GM23338 (cell line): ENCODE measurements around the gene RASGRP3. TPM values are rescaled to one million over a fixed set of nuclear protein-coding genes. Genes with fewer than 3 reads are reported as not detected.

ENCODE experiments used
- ATAC-seq: fragments of 200-7000 bp; cut with Tn5 transposase; 3 replicates; pipeline ENCODE4 v1.9.1; 2020
- DNase-seq: peaks from one replicate; pipeline ENCODE4 v3.0.0-alpha.2; 2015; ENCODE audit warnings: low spot score
- H2AFZ ChIP-seq: fragments of 200-600 bp; sonication (generic); 2 replicates; pipeline ENCODE4 v1.8.0; 2016; ENCODE audit warnings: antibody characterized with exemption, mild to moderate bottlenecking, moderate library complexity
- H3F3A ChIP-seq: fragments of 200-600 bp; sonication (generic); replicated peaks from 2 replicates; pipeline ENCODE4 v1.8.0; 2017; ENCODE audit warnings: antibody characterized with exemption, mixed run types, low read depth
- H3K27ac ChIP-seq: fragments of 200-600 bp; sonication (generic); 2 replicates; pipeline ENCODE4 v1.6.1; 2016; ENCODE audit warnings: low read depth
- H3K27me3 ChIP-seq: fragments of 200-600 bp; sonication (generic); 2 replicates; pipeline ENCODE4 v1.8.0; 2016; ENCODE audit warnings: mild to moderate bottlenecking, mixed run types, moderate library complexity; ENCODE audit not compliant: insufficient read depth
- H3K36me3 ChIP-seq: fragments of 200-600 bp; sonication (generic); 2 replicates; pipeline ENCODE4 v1.8.0; 2016; ENCODE audit warnings: mild to moderate bottlenecking; ENCODE audit not compliant: insufficient read depth
- H3K4me1 ChIP-seq: fragments of 200-600 bp; sonication (generic); 2 replicates; pipeline ENCODE4 v1.8.0; 2016; ENCODE audit warnings: mild to moderate bottlenecking, moderate library complexity; ENCODE audit not compliant: insufficient read depth
- H3K4me2 ChIP-seq: fragments of 200-600 bp; sonication (generic); 2 replicates; pipeline ENCODE4 v1.7.1; 2017; ENCODE audit warnings: mixed run types
- H3K4me3 ChIP-seq: fragments of 200-600 bp; sonication (generic); 2 replicates; pipeline ENCODE4 v1.6.1; 2016; ENCODE audit warnings: mixed run types
- H3K79me2 ChIP-seq: fragments of 200-600 bp; sonication (generic); replicated peaks from 2 replicates; pipeline ENCODE4 v1.8.0; 2017; ENCODE audit warnings: mild to moderate bottlenecking; ENCODE audit not compliant: insufficient read depth
- H3K9me2 ChIP-seq: fragments of 200-600 bp; sonication (generic); 2 replicates; pipeline ENCODE4 v1.8.0; 2017; ENCODE audit not compliant: insufficient read depth
- H4K20me1 ChIP-seq: fragments of 200-600 bp; sonication (generic); replicated peaks from 2 replicates; pipeline ENCODE4 v1.8.0; 2017; ENCODE audit warnings: mild to moderate bottlenecking; ENCODE audit not compliant: insufficient read depth
- H3K27ac Mint-ChIP-seq: 2 replicates; pipeline ENCODE4 v1.8.0; 2020; ENCODE audit warnings: inconsistent platforms, mild to moderate bottlenecking, moderate library complexity, mixed read lengths
- H3K27me3 Mint-ChIP-seq: 3 replicates; pipeline ENCODE4 v1.8.0; 2022; ENCODE audit warnings: low read depth, mild to moderate bottlenecking, moderate library complexity, mixed read lengths, inconsistent platforms; ENCODE audit not compliant: insufficient read depth, poor library complexity
- H3K36me3 Mint-ChIP-seq: 3 replicates; pipeline ENCODE4 v1.8.0; 2021; ENCODE audit warnings: low read depth, mild to moderate bottlenecking, inconsistent platforms, moderate library complexity, mixed read lengths
- H3K4me1 Mint-ChIP-seq: 3 replicates; pipeline ENCODE4 v1.8.0; 2020; ENCODE audit warnings: mild to moderate bottlenecking, inconsistent platforms, mixed read lengths
- H3K4me3 Mint-ChIP-seq: 3 replicates; pipeline ENCODE4 v1.8.0; 2021; ENCODE audit warnings: moderate library complexity, mild to moderate bottlenecking, inconsistent platforms, mixed read lengths
- H3K9me3 Mint-ChIP-seq: 3 replicates; pipeline ENCODE4 v1.8.0; 2020; ENCODE audit warnings: moderate library complexity, mild to moderate bottlenecking, inconsistent platforms, mixed read lengths
- CREB1 ChIP-seq: fragments of 250-450 bp; sonication (Bioruptor Pico); IDR thresholded peaks from 2 replicates; pipeline ENCODE4 v1.5.0; 2020; ENCODE audit warnings: low read depth, mild to moderate bottlenecking, moderate library complexity
- EZH2 ChIP-seq: fragments of 200-600 bp; sonication (generic); IDR thresholded peaks from one replicate; pipeline ENCODE4 v1.8.0; 2017; ENCODE audit warnings: antibody characterized with exemption, mild to moderate bottlenecking, low read depth; ENCODE audit not compliant: unreplicated experiment
- POLR2AphosphoS5 ChIP-seq: IDR thresholded peaks from 2 replicates; pipeline ENCODE4 v1.6.1; 2016; ENCODE audit warnings: antibody characterized with exemption, low read depth
- STAT1 ChIP-seq: IDR thresholded peaks from one replicate; pipeline ENCODE4 v1.6.1; 2016; ENCODE audit warnings: antibody characterized with exemption; ENCODE audit not compliant: unreplicated experiment
- ZNF114 ChIP-seq: fragments of 250-450 bp; sonication (Bioruptor Pico); IDR thresholded peaks from 2 replicates; pipeline ENCODE4 v1.5.0; 2020; ENCODE audit warnings: mild to moderate bottlenecking, moderate library complexity
- ZNF331 ChIP-seq: fragments of 250-450 bp; sonication (Bioruptor Pico); IDR thresholded peaks from 2 replicates; pipeline ENCODE4 v1.5.0; 2020; ENCODE audit warnings: low read depth, mild to moderate bottlenecking, moderate library complexity
- polyA plus RNA-seq: library from polyadenylated mRNA; unstranded; fragments of >200 nt; fragmentation: Nextera tagmentation; extraction: Ambion mirVana; gene quantifications from 2 replicates; pipeline ENCODE4 v1.2.1, GENCODE V29; 2016
- total RNA-seq: library from RNA; depleted of rRNA; stranded (reverse); fragments of >200 nt; shearing (Covaris generic); gene quantifications from 2 replicates; pipeline ENCODE4 v1.2.3, GENCODE V29; 2014
- TF ChIP-seq, protein P1 (sequence below): fragments of 250-450 bp; sonication (Bioruptor Pico); IDR thresholded peaks from 2 replicates; pipeline ENCODE4 v1.5.0; 2020; ENCODE audit warnings: mild to moderate bottlenecking, moderate library complexity
- TF ChIP-seq, protein P2 (sequence below): IDR thresholded peaks from 2 replicates; pipeline ENCODE4 v1.6.1; 2016; ENCODE audit warnings: antibody characterized with exemption
- TF ChIP-seq, protein P3 (sequence below), 2 experiments: fragments of 200-600 bp in 1 of 2; sonication (generic) in 1 of 2; conservative IDR thresholded peaks; 2 replicates each; pipeline versions ENCODE4 v1.5.1 to v1.6.1; 2016 to 2017; ENCODE audit warnings: antibody characterized with exemption in 2 of 2, low read depth in 2 of 2, mild to moderate bottlenecking in 2 of 2, moderate library complexity in 1 of 2
- TF ChIP-seq, protein P4 (sequence below): IDR thresholded peaks from one replicate; pipeline ENCODE4 v1.6.1; 2018; ENCODE audit warnings: antibody characterized with exemption; ENCODE audit not compliant: unreplicated experiment

RASGRP3 gene
- total and polyA plus RNA-seq, 2 experiments from 2014 or later, result 0.19 to 0.69 TPM

DNA sequence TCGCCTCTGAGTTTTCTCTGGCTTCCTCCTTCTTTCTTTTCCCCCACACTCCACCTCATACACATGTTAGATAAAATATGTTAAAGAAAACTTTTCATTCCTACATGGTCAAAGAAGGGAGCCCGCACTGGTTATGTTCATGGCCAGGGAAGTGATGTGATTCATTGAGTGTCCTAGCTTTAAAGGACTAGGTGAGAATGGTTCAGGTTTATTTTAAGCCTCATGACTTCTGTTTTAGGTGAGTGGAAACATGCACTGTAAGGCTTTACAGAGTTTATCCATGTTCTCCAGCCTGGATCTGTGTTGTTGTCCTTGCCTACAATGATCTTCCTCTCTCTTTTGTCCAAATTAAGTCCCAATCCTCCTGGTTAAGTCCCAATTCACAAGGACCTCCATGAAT, 56.5 kb downstream of the RASGRP3 start (continued):
- TF ChIP-seq, protein P1, sequence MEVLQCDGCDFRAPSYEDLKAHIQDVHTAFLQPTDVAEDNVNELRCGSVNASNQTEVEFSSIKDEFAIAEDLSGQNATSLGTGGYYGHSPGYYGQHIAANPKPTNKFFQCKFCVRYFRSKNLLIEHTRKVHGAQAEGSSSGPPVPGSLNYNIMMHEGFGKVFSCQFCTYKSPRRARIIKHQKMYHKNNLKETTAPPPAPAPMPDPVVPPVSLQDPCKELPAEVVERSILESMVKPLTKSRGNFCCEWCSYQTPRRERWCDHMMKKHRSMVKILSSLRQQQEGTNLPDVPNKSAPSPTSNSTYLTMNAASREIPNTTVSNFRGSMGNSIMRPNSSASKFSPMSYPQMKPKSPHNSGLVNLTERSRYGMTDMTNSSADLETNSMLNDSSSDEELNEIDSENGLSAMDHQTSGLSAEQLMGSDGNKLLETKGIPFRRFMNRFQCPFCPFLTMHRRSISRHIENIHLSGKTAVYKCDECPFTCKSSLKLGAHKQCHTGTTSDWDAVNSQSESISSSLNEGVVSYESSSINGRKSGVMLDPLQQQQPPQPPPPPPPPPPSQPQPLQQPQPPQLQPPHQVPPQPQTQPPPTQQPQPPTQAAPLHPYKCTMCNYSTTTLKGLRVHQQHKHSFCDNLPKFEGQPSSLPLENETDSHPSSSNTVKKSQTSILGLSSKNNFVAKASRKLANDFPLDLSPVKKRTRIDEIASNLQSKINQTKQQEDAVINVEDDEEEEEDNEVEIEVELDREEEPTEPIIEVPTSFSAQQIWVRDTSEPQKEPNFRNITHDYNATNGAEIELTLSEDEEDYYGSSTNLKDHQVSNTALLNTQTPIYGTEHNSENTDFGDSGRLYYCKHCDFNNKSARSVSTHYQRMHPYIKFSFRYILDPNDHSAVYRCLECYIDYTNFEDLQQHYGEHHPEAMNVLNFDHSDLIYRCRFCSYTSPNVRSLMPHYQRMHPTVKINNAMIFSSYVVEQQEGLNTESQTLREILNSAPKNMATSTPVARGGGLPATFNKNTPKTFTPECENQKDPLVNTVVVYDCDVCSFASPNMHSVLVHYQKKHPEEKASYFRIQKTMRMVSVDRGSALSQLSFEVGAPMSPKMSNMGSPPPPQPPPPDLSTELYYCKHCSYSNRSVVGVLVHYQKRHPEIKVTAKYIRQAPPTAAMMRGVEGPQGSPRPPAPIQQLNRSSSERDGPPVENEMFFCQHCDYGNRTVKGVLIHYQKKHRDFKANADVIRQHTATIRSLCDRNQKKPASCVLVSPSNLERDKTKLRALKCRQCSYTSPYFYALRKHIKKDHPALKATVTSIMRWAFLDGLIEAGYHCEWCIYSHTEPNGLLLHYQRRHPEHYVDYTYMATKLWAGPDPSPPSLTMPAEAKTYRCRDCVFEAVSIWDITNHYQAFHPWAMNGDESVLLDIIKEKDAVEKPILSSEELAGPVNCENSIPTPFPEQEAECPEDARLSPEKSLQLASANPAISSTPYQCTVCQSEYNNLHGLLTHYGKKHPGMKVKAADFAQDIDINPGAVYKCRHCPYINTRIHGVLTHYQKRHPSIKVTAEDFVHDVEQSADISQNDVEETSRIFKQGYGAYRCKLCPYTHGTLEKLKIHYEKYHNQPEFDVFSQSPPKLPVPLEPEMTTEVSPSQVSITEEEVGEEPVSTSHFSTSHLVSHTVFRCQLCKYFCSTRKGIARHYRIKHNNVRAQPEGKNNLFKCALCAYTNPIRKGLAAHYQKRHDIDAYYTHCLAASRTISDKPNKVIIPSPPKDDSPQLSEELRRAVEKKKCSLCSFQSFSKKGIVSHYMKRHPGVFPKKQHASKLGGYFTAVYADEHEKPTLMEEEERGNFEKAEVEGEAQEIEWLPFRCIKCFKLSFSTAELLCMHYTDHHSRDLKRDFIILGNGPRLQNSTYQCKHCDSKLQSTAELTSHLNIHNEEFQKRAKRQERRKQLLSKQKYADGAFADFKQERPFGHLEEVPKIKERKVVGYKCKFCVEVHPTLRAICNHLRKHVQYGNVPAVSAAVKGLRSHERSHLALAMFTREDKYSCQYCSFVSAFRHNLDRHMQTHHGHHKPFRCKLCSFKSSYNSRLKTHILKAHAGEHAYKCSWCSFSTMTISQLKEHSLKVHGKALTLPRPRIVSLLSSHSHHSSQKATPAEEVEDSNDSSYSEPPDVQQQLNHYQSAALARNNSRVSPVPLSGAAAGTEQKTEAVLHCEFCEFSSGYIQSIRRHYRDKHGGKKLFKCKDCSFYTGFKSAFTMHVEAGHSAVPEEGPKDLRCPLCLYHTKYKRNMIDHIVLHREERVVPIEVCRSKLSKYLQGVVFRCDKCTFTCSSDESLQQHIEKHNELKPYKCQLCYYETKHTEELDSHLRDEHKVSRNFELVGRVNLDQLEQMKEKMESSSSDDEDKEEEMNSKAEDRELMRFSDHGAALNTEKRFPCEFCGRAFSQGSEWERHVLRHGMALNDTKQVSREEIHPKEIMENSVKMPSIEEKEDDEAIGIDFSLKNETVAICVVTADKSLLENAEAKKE (CRISPR knock-in tag), result no peak
- TF ChIP-seq POLR2AphosphoS5, result no peak

DNA sequence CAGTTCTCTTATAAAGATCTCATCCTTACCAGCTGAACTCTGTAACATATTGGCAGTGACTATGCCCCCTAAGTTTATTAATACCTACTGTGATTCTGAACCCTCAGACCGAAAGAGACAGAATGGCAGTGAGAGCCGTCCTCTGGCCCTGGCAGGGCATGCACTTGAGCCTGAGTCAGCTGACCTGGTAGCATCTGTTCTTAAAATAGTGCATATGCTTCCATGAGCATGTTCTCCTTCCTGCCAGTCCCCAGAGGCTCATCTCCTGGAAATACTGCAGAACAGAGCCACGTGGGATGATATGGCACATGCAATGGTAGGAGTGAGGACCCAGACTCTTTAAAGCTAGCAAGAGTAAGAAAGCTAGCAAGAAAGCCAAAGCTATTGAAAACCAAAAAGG, 59.0 kb downstream of the RASGRP3 start:
- Mint-ChIP-seq H3K9me3 (no peaks in the 10 kb centered on the region; the same call in 2 of the 3 replicates), H3K27me3 (no peaks in the 10 kb centered on the region), H3K4me1 (peaks cover 9% of the 10 kb centered on the region), H3K36me3 (no peaks in the 10 kb centered on the region), H3K4me3 (no peak overlapping the region), H3K27ac (no peak overlapping the region)
- no peaks in the 10 kb centered on the region for H3K27me3 ChIP-seq
- H2AFZ ChIP-seq, result no peak overlapping the region
- DNase-seq, result no peak
- no peaks in the 10 kb centered on the region for H3K79me2 ChIP-seq
- no peaks in the 10 kb centered on the region for H4K20me1 ChIP-seq
- H3K36me3 ChIP-seq, result no peaks in the 10 kb centered on the region
- 0 out of 2 replicates have a peak, but pooled peaks cover 4% of the 10 kb centered on the region for H3K9me2 ChIP-seq
- no peaks in the 10 kb centered on the region for H3F3A ChIP-seq
- H3K4me3 ChIP-seq, result no peak overlapping the region
- no peak overlapping the region for H3K27ac ChIP-seq
- TF ChIP-seq ZNF331 (CRISPR knock-in tag) (no peak), ZNF114 (CRISPR knock-in tag) (no peak), STAT1 (no peak), CREB1 (no peak), POLR2AphosphoS5 (no peak), EZH2 (no peak)
- TF ChIP-seq, protein P2, sequence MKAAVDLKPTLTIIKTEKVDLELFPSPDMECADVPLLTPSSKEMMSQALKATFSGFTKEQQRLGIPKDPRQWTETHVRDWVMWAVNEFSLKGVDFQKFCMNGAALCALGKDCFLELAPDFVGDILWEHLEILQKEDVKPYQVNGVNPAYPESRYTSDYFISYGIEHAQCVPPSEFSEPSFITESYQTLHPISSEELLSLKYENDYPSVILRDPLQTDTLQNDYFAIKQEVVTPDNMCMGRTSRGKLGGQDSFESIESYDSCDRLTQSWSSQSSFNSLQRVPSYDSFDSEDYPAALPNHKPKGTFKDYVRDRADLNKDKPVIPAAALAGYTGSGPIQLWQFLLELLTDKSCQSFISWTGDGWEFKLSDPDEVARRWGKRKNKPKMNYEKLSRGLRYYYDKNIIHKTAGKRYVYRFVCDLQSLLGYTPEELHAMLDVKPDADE, result no peak
- TF ChIP-seq, protein P3, sequence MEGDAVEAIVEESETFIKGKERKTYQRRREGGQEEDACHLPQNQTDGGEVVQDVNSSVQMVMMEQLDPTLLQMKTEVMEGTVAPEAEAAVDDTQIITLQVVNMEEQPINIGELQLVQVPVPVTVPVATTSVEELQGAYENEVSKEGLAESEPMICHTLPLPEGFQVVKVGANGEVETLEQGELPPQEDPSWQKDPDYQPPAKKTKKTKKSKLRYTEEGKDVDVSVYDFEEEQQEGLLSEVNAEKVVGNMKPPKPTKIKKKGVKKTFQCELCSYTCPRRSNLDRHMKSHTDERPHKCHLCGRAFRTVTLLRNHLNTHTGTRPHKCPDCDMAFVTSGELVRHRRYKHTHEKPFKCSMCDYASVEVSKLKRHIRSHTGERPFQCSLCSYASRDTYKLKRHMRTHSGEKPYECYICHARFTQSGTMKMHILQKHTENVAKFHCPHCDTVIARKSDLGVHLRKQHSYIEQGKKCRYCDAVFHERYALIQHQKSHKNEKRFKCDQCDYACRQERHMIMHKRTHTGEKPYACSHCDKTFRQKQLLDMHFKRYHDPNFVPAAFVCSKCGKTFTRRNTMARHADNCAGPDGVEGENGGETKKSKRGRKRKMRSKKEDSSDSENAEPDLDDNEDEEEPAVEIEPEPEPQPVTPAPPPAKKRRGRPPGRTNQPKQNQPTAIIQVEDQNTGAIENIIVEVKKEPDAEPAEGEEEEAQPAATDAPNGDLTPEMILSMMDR (conservative IDR thresholded peaks at IDR 0.05; ENCODE audit: low read depth in 2 of 2), result no peak
- TF ChIP-seq, protein P4, sequence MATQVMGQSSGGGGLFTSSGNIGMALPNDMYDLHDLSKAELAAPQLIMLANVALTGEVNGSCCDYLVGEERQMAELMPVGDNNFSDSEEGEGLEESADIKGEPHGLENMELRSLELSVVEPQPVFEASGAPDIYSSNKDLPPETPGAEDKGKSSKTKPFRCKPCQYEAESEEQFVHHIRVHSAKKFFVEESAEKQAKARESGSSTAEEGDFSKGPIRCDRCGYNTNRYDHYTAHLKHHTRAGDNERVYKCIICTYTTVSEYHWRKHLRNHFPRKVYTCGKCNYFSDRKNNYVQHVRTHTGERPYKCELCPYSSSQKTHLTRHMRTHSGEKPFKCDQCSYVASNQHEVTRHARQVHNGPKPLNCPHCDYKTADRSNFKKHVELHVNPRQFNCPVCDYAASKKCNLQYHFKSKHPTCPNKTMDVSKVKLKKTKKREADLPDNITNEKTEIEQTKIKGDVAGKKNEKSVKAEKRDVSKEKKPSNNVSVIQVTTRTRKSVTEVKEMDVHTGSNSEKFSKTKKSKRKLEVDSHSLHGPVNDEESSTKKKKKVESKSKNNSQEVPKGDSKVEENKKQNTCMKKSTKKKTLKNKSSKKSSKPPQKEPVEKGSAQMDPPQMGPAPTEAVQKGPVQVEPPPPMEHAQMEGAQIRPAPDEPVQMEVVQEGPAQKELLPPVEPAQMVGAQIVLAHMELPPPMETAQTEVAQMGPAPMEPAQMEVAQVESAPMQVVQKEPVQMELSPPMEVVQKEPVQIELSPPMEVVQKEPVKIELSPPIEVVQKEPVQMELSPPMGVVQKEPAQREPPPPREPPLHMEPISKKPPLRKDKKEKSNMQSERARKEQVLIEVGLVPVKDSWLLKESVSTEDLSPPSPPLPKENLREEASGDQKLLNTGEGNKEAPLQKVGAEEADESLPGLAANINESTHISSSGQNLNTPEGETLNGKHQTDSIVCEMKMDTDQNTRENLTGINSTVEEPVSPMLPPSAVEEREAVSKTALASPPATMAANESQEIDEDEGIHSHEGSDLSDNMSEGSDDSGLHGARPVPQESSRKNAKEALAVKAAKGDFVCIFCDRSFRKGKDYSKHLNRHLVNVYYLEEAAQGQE, result no peak
- peaks cover 8% of the 10 kb centered on the region; the same call in 1 of the 2 replicates for H3K4me1 ChIP-seq
- H3K4me2 ChIP-seq, result no peak overlapping the region
- ATAC-seq, result no peak
